HepG2 (cell line): ENCODE data around the gene TSPAN3. TPM values are rescaled to one million over a fixed set of nuclear protein-coding genes. Genes with fewer than 3 reads are reported as not detected.

Experiments used
- ATAC-seq: fragments of 200-7000 bp; cut with Tn5 transposase; 3 replicates; pipeline ENCODE4 v1.9.1; 2020; ENCODE audit warnings: mild to moderate bottlenecking, moderate library complexity
- BruUV-seq: library from RNA; stranded (reverse); fragments of 400-500 nt; replicated peaks from 2 replicates; lab custom pipeline; 2021; lab: Mats Ljungman, UMichigan
- CTCF ChIA-PET: fragments of 300-600 bp; formaldehyde crosslinking; extraction: SDS; loops from one replicate; lab custom pipeline; 2021; ENCODE audit warnings: low total read pairs, inconsistent platforms, low intra/inter-chr PET ratio; lab: Yijun Ruan, JAX
- POLR2A ChIA-PET: fragments of 350-600 bp; sonication (Branson Sonifier 250); formaldehyde crosslinking; loops from one replicate; lab custom pipeline; 2020; ENCODE audit warnings: antibody characterized with exemption, inconsistent platforms; lab: Yijun Ruan, JAX
- DNase-seq: peaks from one replicate; pipeline ENCODE4 v3.0.0-alpha.2; 2015; ENCODE audit warnings: low spot score
- FAIRE-seq: peaks from 3 replicates; lab custom pipeline; 2011; peaks lifted over from hg19 to GRCh38; lab: Jason Lieb, UNC
- H2AFZ ChIP-seq: one replicate; pipeline ENCODE4 v1.6.1; 2011; ENCODE audit warnings: low read length, inconsistent platforms
- H3K27ac ChIP-seq: fragments of 300-600 bp; 3 replicates; pipeline ENCODE4 v1.8.0; 2011; ENCODE audit warnings: mixed run types, mild to moderate bottlenecking, mixed read lengths, low read length, inconsistent platforms; ENCODE audit not compliant: insufficient read depth; ENCODE audit errors: extremely low read length
- H3K27me3 ChIP-seq, 2 experiments: fragments of 200-600 bp in 1 of 2; 2 replicates in 1 of 2; 3 replicates in 1 of 2; pipeline versions ENCODE4 v1.6.0 to v1.8.0; 2011; ENCODE audit warnings: low read length in 2 of 2, mild to moderate bottlenecking in 2 of 2, moderate library complexity in 2 of 2, inconsistent platforms in 1 of 2; ENCODE audit not compliant: insufficient read depth in 2 of 2, control insufficient read depth in 1 of 2
- H3K36me3 ChIP-seq, 2 experiments: fragments of 200-600 bp in 1 of 2; replicated peaks in 1 of 2; 2 replicates in 1 of 2; 3 replicates in 1 of 2; pipeline versions ENCODE4 v1.5.1 to v1.8.0; 2011; ENCODE audit warnings: low read length in 2 of 2, inconsistent platforms in 1 of 2; ENCODE audit not compliant: insufficient read depth in 2 of 2, control insufficient read depth in 1 of 2
- H3K4me1 ChIP-seq: 2 replicates; pipeline ENCODE4 v1.5.1; 2012; ENCODE audit warnings: low read length, inconsistent platforms; ENCODE audit not compliant: insufficient read depth
- H3K4me2 ChIP-seq: 2 replicates; pipeline ENCODE4 v1.6.0; 2011; ENCODE audit warnings: low read depth, low read length, inconsistent platforms
- H3K4me3 ChIP-seq, 3 experiments: fragments of 200-600 bp in 1 of 3; sonication (generic), shearing (Covaris generic) in 1 of 3; replicated peaks in 1 of 3; 2 replicates each; pipeline ENCODE4 v1.5.1; 2011 to 2016; ENCODE audit warnings: low read length in 3 of 3, inconsistent platforms in 2 of 3, low read depth in 2 of 3, mild to moderate bottlenecking in 2 of 3, control low read depth in 1 of 3, mixed read lengths in 1 of 3; ENCODE audit not compliant: insufficient read depth in 1 of 3
- H3K79me2 ChIP-seq: one replicate; pipeline ENCODE4 v1.6.1; 2011; ENCODE audit warnings: low read length, inconsistent platforms; ENCODE audit not compliant: insufficient read depth
- H3K9ac ChIP-seq: 2 replicates; pipeline ENCODE4 v1.6.0; 2011; ENCODE audit warnings: mild to moderate bottlenecking, low read depth, low read length, inconsistent platforms; ENCODE audit not compliant: insufficient read depth
- H3K9me3 ChIP-seq: 2 replicates; pipeline ENCODE4 v1.5.1; 2012; ENCODE audit warnings: mild to moderate bottlenecking, low read length
- H4K20me1 ChIP-seq: 2 replicates; pipeline ENCODE4 v1.6.0; 2011; ENCODE audit warnings: inconsistent platforms, mild to moderate bottlenecking, low read length, moderate library complexity; ENCODE audit not compliant: insufficient read depth
- ATRX ChIP-seq: sonication (generic); formaldehyde crosslinking; IDR thresholded peaks from 2 replicates; pipeline ENCODE4 v1.4.0; 2020; ENCODE audit warnings: missing genetic modification reagents, borderline replicate concordance
- CENPT ChIP-seq: sonication (generic); formaldehyde crosslinking; IDR thresholded peaks from 2 replicates; pipeline ENCODE4 v1.8.0; 2022; ENCODE audit warnings: low read depth, mild to moderate bottlenecking, moderate library complexity, missing genetic modification reagents
- KMT2A ChIP-seq: sonication (generic); formaldehyde crosslinking; IDR thresholded peaks from 2 replicates; pipeline ENCODE4 v1.4.0; 2020; ENCODE audit warnings: missing genetic modification reagents
- MATR3 ChIP-seq: sonication (generic); formaldehyde crosslinking; IDR thresholded peaks from 2 replicates; pipeline ENCODE4 v1.4.0; 2020; ENCODE audit warnings: missing genetic modification reagents
- NAIF1 ChIP-seq: sonication (generic); formaldehyde crosslinking; IDR thresholded peaks from 2 replicates; pipeline ENCODE4 v1.5.0; 2020; ENCODE audit warnings: mild to moderate bottlenecking, missing genetic modification reagents, borderline replicate concordance
- PRMT3 ChIP-seq: sonication (generic); formaldehyde crosslinking; IDR thresholded peaks from 2 replicates; pipeline ENCODE4 v1.8.1; 2022; ENCODE audit warnings: low read depth, mild to moderate bottlenecking, moderate library complexity, missing genetic modification reagents, borderline replicate concordance
- RORA ChIP-seq: sonication (generic); formaldehyde crosslinking; IDR thresholded peaks from 2 replicates; pipeline ENCODE4 v1.5.0; 2020; ENCODE audit warnings: mild to moderate bottlenecking, missing genetic modification reagents, moderate library complexity
- SOX13 ChIP-seq, 3 experiments: fragments of 450-650 bp in 1 of 3; sonication (generic) in 1 of 3; formaldehyde crosslinking in 1 of 3; IDR thresholded peaks in 2 of 3; conservative IDR thresholded peaks in 1 of 3; 2 replicates each; pipeline versions ENCODE4 v1.5.0 to v1.6.1; 2016 to 2020; ENCODE audit warnings: antibody characterized with exemption in 1 of 3, mild to moderate bottlenecking in 1 of 3, missing compliant biosample characterization in 1 of 3, missing genetic modification reagents in 1 of 3, moderate library complexity in 1 of 3
- ZFP36L2 ChIP-seq: sonication (generic); formaldehyde crosslinking; IDR thresholded peaks from 2 replicates; pipeline ENCODE4 v1.4.0; 2020; ENCODE audit warnings: missing genetic modification reagents
- ZNF234 ChIP-seq: sonication (generic); formaldehyde crosslinking; conservative IDR thresholded peaks from 2 replicates; pipeline ENCODE4 v1.5.1; 2020; ENCODE audit warnings: mild to moderate bottlenecking, missing genetic modification reagents
- ZNF367 ChIP-seq: sonication (generic); formaldehyde crosslinking; IDR thresholded peaks from 2 replicates; pipeline ENCODE4 v1.4.0; 2020; ENCODE audit warnings: missing genetic modification reagents, borderline replicate concordance
- WGBS: methylation state at CpG from one replicate; pipeline ENCODE4 v1.1.6; 2017; ENCODE audit warnings: low lambda C conversion rate; 5-methylcytosine and 5-hydroxymethylcytosine counted together
- in situ Hi-C: cut with HindIII; loops from 2 replicates; pipeline ENCODE4 v1.10.0; 2017; ENCODE audit warnings: low pct_unique_long_range_greater_than_20kb; ENCODE audit not compliant: extremely low pct_ligation_motif_present
- intact Hi-C: fragments of 100-400 bp; cut with micrococcal nuclease; formaldehyde crosslinking; loops from one replicate; pipeline ENCODE4 v1.10.0; 2022; ENCODE audit not compliant: unreplicated experiment
- polyA plus RNA-seq, 8 experiments: library from polyadenylated mRNA; depleted of rRNA in 3 of 8; stranded (reverse) in 7 of 8; unstranded in 1 of 8; fragments of >200 nt; fragmentation: Illumina TruSeq in 4 of 8; extraction: Trizol in 4 of 8; gene quantifications; 2 replicates each; pipeline versions ENCODE4 v1.2.1 to v1.2.3, GENCODE V29; 2011 to 2016; ENCODE audit warnings: low read depth in 4 of 8, missing spikeins in 1 of 8, mixed read lengths in 1 of 8; ENCODE audit not compliant: insufficient read depth in 1 of 8
- total RNA-seq, 5 experiments: library from RNA; depleted of rRNA; stranded (reverse); fragments of >200 nt; fragmentation: Illumina TruSeq; extraction: Trizol; gene quantifications; 2 replicates each; pipeline ENCODE4 v1.2.3, GENCODE V29; 2016; ENCODE audit warnings: low read depth in 1 of 5
- TF ChIP-seq, protein P1 (sequence below): sonication (generic); formaldehyde crosslinking; IDR thresholded peaks from 2 replicates; pipeline ENCODE4 v1.5.0; 2020; ENCODE audit warnings: mild to moderate bottlenecking, missing genetic modification reagents, borderline replicate concordance
- TF ChIP-seq, protein P2 (sequence below): sonication (generic); formaldehyde crosslinking; IDR thresholded peaks from 2 replicates; pipeline ENCODE4 v1.5.0; 2020; ENCODE audit warnings: mild to moderate bottlenecking, missing genetic modification reagents

The TSPAN3 gene
- total and polyA plus RNA-seq, 2 of the 13 experiments (the other 11 are each of a cell fraction or from before 2014, with no cell fraction given): 167 to 170 TPM

DNA sequence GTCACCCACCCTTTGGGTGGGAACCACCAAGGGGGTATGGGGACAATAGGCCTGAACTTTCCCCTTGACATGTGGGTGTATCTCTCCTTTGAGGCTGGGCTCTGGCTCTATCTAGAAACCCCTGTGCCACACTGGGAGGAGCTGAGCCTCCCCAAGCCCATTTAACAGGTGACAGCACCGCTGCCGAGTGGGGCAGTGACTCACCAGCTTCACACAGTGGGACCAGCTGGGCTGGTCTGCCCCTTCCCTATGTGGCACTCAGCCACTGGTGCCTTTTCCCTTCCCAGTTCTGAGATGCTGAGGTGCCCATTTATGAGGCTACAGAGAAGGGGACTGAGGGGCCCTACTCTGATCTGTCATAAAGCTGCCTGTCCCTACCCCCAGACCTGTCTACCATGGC is 70.9 kb downstream of the TSPAN3 start:
- CTCF ChIA-PET: no interaction called here
- no peaks in the 10 kb centered on the region for H3K9me3 ChIP-seq
- no peak overlapping the region for H3K4me3 ChIP-seq
- BruUV-seq: no TSS peak
- peaks cover 7 to 38% of the 10 kb centered on the region in 2 experiments for H3K27me3 ChIP-seq
- H2AFZ ChIP-seq: no peak overlapping the region
- in situ Hi-C loops: no loop called here
- H3K4me2 ChIP-seq: no peak overlapping the region
- no peaks in the 10 kb centered on the region for H3K36me3 ChIP-seq
- H3K4me1 ChIP-seq: no peaks in the 10 kb centered on the region
- DNase-seq (no peak), FAIRE-seq (no peak), ATAC-seq (no peak)
- H3K9ac ChIP-seq: no peak overlapping the region
- POLR2A ChIA-PET: no interaction called here
- no CpG with 5 or more reads among the region's 2 CpGs for WGBS
- H3K27ac ChIP-seq: no peak overlapping the region
- H3K79me2 ChIP-seq: no peaks in the 10 kb centered on the region
- no peaks in the 10 kb centered on the region for H4K20me1 ChIP-seq
- intact Hi-C loops: no loop called here
- TF ChIP-seq RORA (CRISPR knock-in tag): no peak
- TF ChIP-seq MATR3 (CRISPR knock-in tag): no peak
- TF ChIP-seq CENPT (CRISPR knock-in tag): no peak
- TF ChIP-seq, protein P1, sequence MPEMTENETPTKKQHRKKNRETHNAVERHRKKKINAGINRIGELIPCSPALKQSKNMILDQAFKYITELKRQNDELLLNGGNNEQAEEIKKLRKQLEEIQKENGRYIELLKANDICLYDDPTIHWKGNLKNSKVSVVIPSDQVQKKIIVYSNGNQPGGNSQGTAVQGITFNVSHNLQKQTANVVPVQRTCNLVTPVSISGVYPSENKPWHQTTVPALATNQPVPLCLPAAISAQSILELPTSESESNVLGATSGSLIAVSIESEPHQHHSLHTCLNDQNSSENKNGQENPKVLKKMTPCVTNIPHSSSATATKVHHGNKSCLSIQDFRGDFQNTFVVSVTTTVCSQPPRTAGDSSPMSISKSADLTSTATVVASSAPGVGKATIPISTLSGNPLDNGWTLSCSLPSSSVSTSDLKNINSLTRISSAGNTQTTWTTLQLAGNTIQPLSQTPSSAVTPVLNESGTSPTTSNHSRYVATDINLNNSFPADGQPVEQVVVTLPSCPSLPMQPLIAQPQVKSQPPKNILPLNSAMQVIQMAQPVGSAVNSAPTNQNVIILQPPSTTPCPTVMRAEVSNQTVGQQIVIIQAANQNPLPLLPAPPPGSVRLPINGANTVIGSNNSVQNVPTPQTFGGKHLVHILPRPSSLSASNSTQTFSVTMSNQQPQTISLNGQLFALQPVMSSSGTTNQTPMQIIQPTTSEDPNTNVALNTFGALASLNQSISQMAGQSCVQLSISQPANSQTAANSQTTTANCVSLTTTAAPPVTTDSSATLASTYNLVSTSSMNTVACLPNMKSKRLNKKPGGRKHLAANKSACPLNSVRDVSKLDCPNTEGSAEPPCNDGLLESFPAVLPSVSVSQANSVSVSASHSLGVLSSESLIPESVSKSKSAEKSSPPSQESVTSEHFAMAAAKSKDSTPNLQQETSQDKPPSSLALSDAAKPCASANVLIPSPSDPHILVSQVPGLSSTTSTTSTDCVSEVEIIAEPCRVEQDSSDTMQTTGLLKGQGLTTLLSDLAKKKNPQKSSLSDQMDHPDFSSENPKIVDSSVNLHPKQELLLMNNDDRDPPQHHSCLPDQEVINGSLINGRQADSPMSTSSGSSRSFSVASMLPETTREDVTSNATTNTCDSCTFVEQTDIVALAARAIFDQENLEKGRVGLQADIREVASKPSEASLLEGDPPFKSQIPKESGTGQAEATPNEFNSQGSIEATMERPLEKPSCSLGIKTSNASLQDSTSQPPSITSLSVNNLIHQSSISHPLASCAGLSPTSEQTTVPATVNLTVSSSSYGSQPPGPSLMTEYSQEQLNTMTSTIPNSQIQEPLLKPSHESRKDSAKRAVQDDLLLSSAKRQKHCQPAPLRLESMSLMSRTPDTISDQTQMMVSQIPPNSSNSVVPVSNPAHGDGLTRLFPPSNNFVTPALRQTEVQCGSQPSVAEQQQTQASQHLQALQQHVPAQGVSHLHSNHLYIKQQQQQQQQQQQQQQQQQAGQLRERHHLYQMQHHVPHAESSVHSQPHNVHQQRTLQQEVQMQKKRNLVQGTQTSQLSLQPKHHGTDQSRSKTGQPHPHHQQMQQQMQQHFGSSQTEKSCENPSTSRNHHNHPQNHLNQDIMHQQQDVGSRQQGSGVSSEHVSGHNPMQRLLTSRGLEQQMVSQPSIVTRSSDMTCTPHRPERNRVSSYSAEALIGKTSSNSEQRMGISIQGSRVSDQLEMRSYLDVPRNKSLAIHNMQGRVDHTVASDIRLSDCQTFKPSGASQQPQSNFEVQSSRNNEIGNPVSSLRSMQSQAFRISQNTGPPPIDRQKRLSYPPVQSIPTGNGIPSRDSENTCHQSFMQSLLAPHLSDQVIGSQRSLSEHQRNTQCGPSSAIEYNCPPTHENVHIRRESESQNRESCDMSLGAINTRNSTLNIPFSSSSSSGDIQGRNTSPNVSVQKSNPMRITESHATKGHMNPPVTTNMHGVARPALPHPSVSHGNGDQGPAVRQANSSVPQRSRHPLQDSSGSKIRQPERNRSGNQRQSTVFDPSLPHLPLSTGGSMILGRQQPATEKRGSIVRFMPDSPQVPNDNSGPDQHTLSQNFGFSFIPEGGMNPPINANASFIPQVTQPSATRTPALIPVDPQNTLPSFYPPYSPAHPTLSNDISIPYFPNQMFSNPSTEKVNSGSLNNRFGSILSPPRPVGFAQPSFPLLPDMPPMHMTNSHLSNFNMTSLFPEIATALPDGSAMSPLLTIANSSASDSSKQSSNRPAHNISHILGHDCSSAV (CRISPR knock-in tag): no peak
- TF ChIP-seq NAIF1 (CRISPR knock-in tag): no peak
- TF ChIP-seq PRMT3: no peak
- no peak for TF ChIP-seq ATRX (CRISPR knock-in tag)
- TF ChIP-seq ZFP36L2 (CRISPR knock-in tag): no peak
- no peak for TF ChIP-seq ZNF234
- TF ChIP-seq, protein P2, sequence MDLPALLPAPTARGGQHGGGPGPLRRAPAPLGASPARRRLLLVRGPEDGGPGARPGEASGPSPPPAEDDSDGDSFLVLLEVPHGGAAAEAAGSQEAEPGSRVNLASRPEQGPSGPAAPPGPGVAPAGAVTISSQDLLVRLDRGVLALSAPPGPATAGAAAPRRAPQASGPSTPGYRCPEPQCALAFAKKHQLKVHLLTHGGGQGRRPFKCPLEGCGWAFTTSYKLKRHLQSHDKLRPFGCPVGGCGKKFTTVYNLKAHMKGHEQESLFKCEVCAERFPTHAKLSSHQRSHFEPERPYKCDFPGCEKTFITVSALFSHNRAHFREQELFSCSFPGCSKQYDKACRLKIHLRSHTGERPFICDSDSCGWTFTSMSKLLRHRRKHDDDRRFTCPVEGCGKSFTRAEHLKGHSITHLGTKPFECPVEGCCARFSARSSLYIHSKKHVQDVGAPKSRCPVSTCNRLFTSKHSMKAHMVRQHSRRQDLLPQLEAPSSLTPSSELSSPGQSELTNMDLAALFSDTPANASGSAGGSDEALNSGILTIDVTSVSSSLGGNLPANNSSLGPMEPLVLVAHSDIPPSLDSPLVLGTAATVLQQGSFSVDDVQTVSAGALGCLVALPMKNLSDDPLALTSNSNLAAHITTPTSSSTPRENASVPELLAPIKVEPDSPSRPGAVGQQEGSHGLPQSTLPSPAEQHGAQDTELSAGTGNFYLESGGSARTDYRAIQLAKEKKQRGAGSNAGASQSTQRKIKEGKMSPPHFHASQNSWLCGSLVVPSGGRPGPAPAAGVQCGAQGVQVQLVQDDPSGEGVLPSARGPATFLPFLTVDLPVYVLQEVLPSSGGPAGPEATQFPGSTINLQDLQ (CRISPR knock-in tag): no peak
- no peak for TF ChIP-seq KMT2A (CRISPR knock-in tag)
- TF ChIP-seq ZNF367 (CRISPR knock-in tag): no peak
- no peak for TF ChIP-seq SOX13 (IDR thresholded peaks at IDR 0.05)
- TF ChIP-seq SOX13 (CRISPR knock-in tag; conservative IDR thresholded peaks at IDR 0.05 in 1 of 2, IDR thresholded peaks at IDR 0.05 in 1 of 2): no peak
